Adrenal gland (tissue), 12 donors: ENCODE measurements around the gene AR. TPM values are rescaled to one million over a fixed set of nuclear protein-coding genes. Genes with fewer than 3 reads are reported as not detected.

Source experiments
- DNase-seq, 7 donors: peaks; one replicate each; pipeline ENCODE4 v3.0.0-alpha.2; 2019 to 2020
- H3K27ac ChIP-seq, 5 donors: fragments of 200-600 bp; sonication (generic) in 4 of 5; 1 replicate in 3 of 5; 2 replicates in 2 of 5; pipeline versions ENCODE4 v1.5.1 to v1.8.0; 2016 to 2020; ENCODE audit warnings: mild to moderate bottlenecking in 1 of 5
- H3K27me3 ChIP-seq: fragments of 200-600 bp; 2 replicates; pipeline ENCODE4 v1.8.0; 2021
- H3K36me3 ChIP-seq, 2 donors: fragments of 200-600 bp; replicated peaks in 1 of 2; 1 replicate in 1 of 2; 2 replicates in 1 of 2; pipeline versions ENCODE4 v1.5.1 to v1.8.0; 2018 to 2022
- H3K4me1 ChIP-seq, 2 donors: fragments of 200-600 bp; replicated peaks in 1 of 2; 1 replicate in 1 of 2; 2 replicates in 1 of 2; pipeline versions ENCODE4 v1.5.1 to v1.8.0; 2018 to 2021
- H3K4me3 ChIP-seq, 4 donors: fragments of 200-600 bp; sonication (generic) in 3 of 4; one replicate each; pipeline ENCODE4 v1.5.1; 2016 to 2018
- H3K9me3 ChIP-seq, 3 donors: fragments of 200-600 bp; sonication (generic) in 1 of 3; replicated peaks in 1 of 3; 1 replicate in 2 of 3; 2 replicates in 1 of 3; pipeline versions ENCODE4 v1.5.1 to v1.8.0; 2016 to 2021
- POLR2A ChIP-seq, 2 donors: fragments of 450-650 bp; IDR thresholded peaks; one replicate each; pipeline ENCODE4 v1.6.1; 2017; ENCODE audit warnings: antibody characterized with exemption in 2 of 2, mild to moderate bottlenecking in 2 of 2, moderate library complexity in 1 of 2
- WGBS, 4 donors: extraction: QIAGEN DNeasy Blood & Tissue Kit in 2 of 4; methylation state at CpG; one replicate each; pipeline versions ENCODE4 v1.1.5 to v1.1.7; 2013 to 2017; 5-methylcytosine and 5-hydroxymethylcytosine counted together
- intact Hi-C, 2 donors: fragments of 100-400 bp; cut with DNase I; formaldehyde crosslinking; loops; one replicate each; pipeline versions ENCODE4 v1.14.1 to v1.15.0; 2022 to 2023
- polyA plus RNA-seq, 3 donors: library from polyadenylated mRNA; stranded (reverse); fragments of 200-250 nt in 2 of 3; fragments of 350-450 nt in 1 of 3; fragmentation: Illumina TruSeq in 1 of 3; extraction: RNeasy Lipid Tissue Mini Kit (QIAGEN cat#74804) in 1 of 3; gene quantifications; one replicate each; pipeline ENCODE4 v1.2.3, GENCODE V29; 2013 to 2014
- total RNA-seq, 9 donors: library from RNA; depleted of rRNA in 4 of 9; stranded (reverse); fragments of >200 nt in 4 of 9; fragments of 120-200 nt in 1 of 9; fragmentation: NEBNext Ultra II Directional in 1 of 9; extraction: Animal tissue kit (Norgen Biotek cat#: 25700) in 1 of 9; gene quantifications; one replicate each; pipeline versions ENCODE4 v1.1.0 to v1.2.4, GENCODE V29; 2013 to 2023
- TF ChIP-seq, protein P1 (sequence below), 6 experiments: fragments of 450-650 bp in 4 of 6; fragments of 200-600 bp in 2 of 6; sonication (generic) in 1 of 6; IDR thresholded peaks; 1 replicate in 5 of 6; 2 replicates in 1 of 6; pipeline versions ENCODE4 v1.5.1 to v1.8.0; 2016 to 2021; ENCODE audit warnings: antibody characterized with exemption in 6 of 6, mild to moderate bottlenecking in 2 of 6, moderate library complexity in 1 of 6
- donor health status: healthy with polysubstance abuse.
- donor health status: Bipolar disorder and iron deficiency.
- donor health status: DM: yes; HTN: yes; CAD: no.
- donor health status: DM: no; HTN: no; CAD: no.
- donor health status: DM: no; HTN: no; CAD: no.
- donor health status: DM: yes; HTN: yes; CAD: no.

AR gene
- total and polyA plus RNA-seq, 12 donors: 0.64 to 7.5 (median 2.9) TPM

DNA sequence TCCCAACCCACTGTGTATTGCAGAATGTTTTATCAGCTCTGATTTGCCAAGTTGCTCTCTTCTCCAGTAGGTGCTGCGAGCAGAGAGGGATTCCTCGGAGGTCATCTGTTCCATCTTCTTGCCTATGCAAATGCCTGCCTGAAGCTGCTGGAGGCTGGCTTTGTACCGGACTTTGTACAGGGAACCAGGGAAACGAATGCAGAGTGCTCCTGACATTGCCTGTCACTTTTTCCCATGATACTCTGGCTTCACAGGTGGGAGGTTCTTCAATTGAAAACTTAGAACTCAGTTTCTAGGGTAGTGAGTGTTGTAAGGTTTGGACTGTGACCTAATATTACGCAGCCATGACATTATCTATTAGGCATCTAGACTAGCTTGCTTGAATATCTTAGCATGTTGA is 24.9 kb downstream of the AR start:
- 70 to 85% (median 83%) methylated on average over 5 of the region's 5 CpGs; no CpG with 5 or more reads in 1 of the 4 donors for WGBS, 4 donors
- Histone ChIP-seq H3K27me3 (peaks cover 9% of the 10 kb centered on the region), H3K36me3 (no peaks in the 10 kb centered on the region), H3K4me1 (no peaks in the 10 kb centered on the region), H3K27ac (no peak overlapping the region), H3K4me3 (no peak overlapping the region), H3K9me3 (no peaks in the 10 kb centered on the region)
- DNase-seq: no peak
- no peak for TF ChIP-seq POLR2A (IDR thresholded peaks at IDR 0.05)
- TF ChIP-seq, protein P1, sequence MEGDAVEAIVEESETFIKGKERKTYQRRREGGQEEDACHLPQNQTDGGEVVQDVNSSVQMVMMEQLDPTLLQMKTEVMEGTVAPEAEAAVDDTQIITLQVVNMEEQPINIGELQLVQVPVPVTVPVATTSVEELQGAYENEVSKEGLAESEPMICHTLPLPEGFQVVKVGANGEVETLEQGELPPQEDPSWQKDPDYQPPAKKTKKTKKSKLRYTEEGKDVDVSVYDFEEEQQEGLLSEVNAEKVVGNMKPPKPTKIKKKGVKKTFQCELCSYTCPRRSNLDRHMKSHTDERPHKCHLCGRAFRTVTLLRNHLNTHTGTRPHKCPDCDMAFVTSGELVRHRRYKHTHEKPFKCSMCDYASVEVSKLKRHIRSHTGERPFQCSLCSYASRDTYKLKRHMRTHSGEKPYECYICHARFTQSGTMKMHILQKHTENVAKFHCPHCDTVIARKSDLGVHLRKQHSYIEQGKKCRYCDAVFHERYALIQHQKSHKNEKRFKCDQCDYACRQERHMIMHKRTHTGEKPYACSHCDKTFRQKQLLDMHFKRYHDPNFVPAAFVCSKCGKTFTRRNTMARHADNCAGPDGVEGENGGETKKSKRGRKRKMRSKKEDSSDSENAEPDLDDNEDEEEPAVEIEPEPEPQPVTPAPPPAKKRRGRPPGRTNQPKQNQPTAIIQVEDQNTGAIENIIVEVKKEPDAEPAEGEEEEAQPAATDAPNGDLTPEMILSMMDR (IDR thresholded peaks at IDR 0.05): no peak
- intact Hi-C loops: no loop called here

DNA sequence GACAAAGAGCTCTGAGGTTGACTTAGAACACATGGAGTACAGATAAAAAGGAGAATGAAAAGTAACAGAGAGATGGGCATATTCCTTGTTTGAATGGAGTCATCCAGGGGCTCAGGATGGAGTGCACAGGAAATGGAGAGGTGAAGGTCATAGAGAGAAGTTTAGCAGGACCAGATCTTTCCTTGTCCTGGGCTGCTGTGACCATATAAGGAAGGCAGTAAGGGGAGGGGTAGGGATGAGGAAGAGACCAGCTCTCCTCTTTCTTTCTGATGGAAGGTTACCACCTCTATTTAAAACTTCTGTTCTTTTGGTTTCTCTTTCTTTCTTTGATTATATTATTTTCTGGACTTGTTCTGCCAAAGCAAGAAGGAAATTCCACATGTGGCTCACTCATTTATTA is 27.0 kb downstream of the AR start:
- intact Hi-C loops: no loop called here

DNA sequence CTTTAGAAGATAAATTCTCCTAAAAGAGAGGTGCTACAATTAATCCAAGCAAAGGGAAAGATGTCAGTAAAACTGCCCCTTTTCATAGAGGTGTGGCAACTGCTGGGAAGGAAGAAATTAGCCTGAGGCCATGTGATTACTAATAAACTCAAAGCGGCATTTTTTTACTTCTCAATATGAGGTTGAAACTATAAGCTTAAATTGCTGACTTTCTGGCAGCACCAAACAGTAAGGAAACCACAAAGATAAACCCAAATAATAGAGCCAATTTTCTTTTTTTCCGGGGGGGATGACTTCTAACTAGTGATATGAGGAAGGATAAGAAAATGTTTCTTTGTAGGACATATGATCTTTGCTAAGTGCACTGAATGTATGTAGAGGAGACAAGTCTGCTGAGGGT is 30.9 kb downstream of the AR start:
- DNase-seq: no peak
- TF ChIP-seq POLR2A (IDR thresholded peaks at IDR 0.05): no peak
- TF ChIP-seq, protein P1 (IDR thresholded peaks at IDR 0.05): no peak
- H3K4me1 ChIP-seq: no peaks in the 10 kb centered on the region
- H3K4me3 ChIP-seq: no peak overlapping the region
- WGBS, 4 donors: 25 to 58% (median 47%) methylated on average over 2 of the region's 2 CpGs
- intact Hi-C loops: no loop called here
- no peak overlapping the region for H3K27ac ChIP-seq
- H3K27me3 ChIP-seq: peaks cover 28% of the 10 kb centered on the region
- H3K9me3 ChIP-seq: no peaks in the 10 kb centered on the region
- no peaks in the 10 kb centered on the region for H3K36me3 ChIP-seq

More for the DNA sequence above, 27.0 kb downstream of the AR start:
- TF ChIP-seq, protein P1 (IDR thresholded peaks at IDR 0.05): no peak
- no peak for TF ChIP-seq POLR2A (IDR thresholded peaks at IDR 0.05)
- Histone ChIP-seq H3K4me1 (no peaks in the 10 kb centered on the region), H3K27me3 (peaks cover 18% of the 10 kb centered on the region), H3K27ac (no peak overlapping the region), H3K9me3 (no peaks in the 10 kb centered on the region), H3K36me3 (no peaks in the 10 kb centered on the region), H3K4me3 (no peak overlapping the region)
- no peak for DNase-seq

DNA sequence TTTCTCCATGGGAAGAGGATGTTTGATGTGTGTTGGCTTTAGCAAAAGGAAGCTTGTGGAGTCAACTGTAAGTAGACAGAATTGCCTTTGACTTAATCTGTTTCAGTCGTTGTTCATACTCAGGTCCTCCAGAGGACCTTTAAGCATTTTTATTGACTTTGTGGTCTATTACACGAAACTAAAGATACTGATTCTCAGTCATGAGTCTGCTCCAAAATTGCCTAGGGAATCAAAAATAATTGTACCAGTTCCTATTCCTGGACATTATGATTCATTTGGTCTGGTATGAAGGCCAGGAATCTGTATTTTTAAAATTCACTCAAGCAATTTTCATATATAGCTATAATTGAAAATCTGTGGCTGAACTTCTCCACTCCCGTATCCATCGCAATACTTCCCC is 38.6 kb downstream of the AR start:
- Histone ChIP-seq H3K27me3 (peaks cover 22% of the 10 kb centered on the region), H3K4me1 (no peaks in the 10 kb centered on the region), H3K4me3 (no peak overlapping the region), H3K36me3 (no peaks in the 10 kb centered on the region), H3K9me3 (no peaks in the 10 kb centered on the region), H3K27ac (no peak overlapping the region)
- TF ChIP-seq POLR2A (IDR thresholded peaks at IDR 0.05): no peak
- TF ChIP-seq, protein P1 (IDR thresholded peaks at IDR 0.05): no peak
- DNase-seq: no peak
- intact Hi-C loops: no loop called here
- WGBS, 4 donors: 64 to 82% (median 73%) methylated on average over 4 of the region's 4 CpGs
